Prostate gland (tissue), 2 donors: ENCODE results near the gene MYCBP2.

Experiments used
- POLR2A ChIP-seq: fragments of 450-650 bp; IDR thresholded peaks from one replicate; pipeline ENCODE4 v1.6.1; 2016; ENCODE audit warnings: antibody characterized with exemption, mild to moderate bottlenecking
- POLR2AphosphoS5 ChIP-seq: sonication (generic); formaldehyde crosslinking; IDR thresholded peaks from one replicate; pipeline ENCODE4 v1.6.1; 2017; ENCODE audit warnings: antibody characterized with exemption
- TF ChIP-seq, protein P1 (sequence below), 4 experiments: fragments of 200-600 bp in 2 of 4; fragments of 450-650 bp in 2 of 4; sonication (generic) in 2 of 4; IDR thresholded peaks; 1 replicate in 3 of 4; 2 replicates in 1 of 4; pipeline ENCODE4 v1.5.1; 2016 to 2019; ENCODE audit warnings: antibody characterized with exemption in 4 of 4, mild to moderate bottlenecking in 2 of 4, moderate library complexity in 2 of 4

- TF ChIP-seq POLR2A (no peak), POLR2AphosphoS5 (no peak)
- TF ChIP-seq, protein P1, sequence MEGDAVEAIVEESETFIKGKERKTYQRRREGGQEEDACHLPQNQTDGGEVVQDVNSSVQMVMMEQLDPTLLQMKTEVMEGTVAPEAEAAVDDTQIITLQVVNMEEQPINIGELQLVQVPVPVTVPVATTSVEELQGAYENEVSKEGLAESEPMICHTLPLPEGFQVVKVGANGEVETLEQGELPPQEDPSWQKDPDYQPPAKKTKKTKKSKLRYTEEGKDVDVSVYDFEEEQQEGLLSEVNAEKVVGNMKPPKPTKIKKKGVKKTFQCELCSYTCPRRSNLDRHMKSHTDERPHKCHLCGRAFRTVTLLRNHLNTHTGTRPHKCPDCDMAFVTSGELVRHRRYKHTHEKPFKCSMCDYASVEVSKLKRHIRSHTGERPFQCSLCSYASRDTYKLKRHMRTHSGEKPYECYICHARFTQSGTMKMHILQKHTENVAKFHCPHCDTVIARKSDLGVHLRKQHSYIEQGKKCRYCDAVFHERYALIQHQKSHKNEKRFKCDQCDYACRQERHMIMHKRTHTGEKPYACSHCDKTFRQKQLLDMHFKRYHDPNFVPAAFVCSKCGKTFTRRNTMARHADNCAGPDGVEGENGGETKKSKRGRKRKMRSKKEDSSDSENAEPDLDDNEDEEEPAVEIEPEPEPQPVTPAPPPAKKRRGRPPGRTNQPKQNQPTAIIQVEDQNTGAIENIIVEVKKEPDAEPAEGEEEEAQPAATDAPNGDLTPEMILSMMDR (IDR thresholded peaks at IDR 0.05): no peak
Observed at GRCh38 chr13:77185721-77186120, 141.2 kb downstream of the MYCBP2 start.
